Upper lobe of right lung (tissue), 1 donor: Measurements from ENCODE around the gene SFTPB. TPM values are rescaled to one million over a fixed set of nuclear protein-coding genes. Genes with fewer than 3 reads are reported as not detected.
A peak's percentile ranks its signal among the peaks of the same experiment; 100 is the strongest.

Experiments used
- ATAC-seq: fragments of 200-7000 bp; cut with Tn5 transposase; one replicate; pipeline ENCODE4 v1.9.1; 2020; ENCODE audit warnings: mild to moderate bottlenecking, moderate library complexity
- DNase-seq: peaks from one replicate; pipeline ENCODE4 v3.0.0-alpha.2; 2020
- H3K27ac ChIP-seq: fragments of 200-600 bp; one replicate; pipeline ENCODE4 v1.8.0; 2022
- H3K27me3 ChIP-seq: fragments of 200-600 bp; one replicate; pipeline ENCODE4 v1.8.0; 2022; ENCODE audit warnings: mild to moderate bottlenecking
- H3K36me3 ChIP-seq: fragments of 200-600 bp; one replicate; pipeline ENCODE4 v1.8.0; 2022
- H3K4me1 ChIP-seq: fragments of 200-600 bp; one replicate; pipeline ENCODE4 v1.8.0; 2022
- H3K4me3 ChIP-seq: fragments of 200-600 bp; one replicate; pipeline ENCODE4 v1.8.0; 2022; ENCODE audit warnings: mild to moderate bottlenecking
- H3K9me3 ChIP-seq: fragments of 200-600 bp; one replicate; pipeline ENCODE4 v1.8.0; 2022
- intact Hi-C: fragments of 100-400 bp; cut with DNase I; formaldehyde crosslinking; loops from one replicate; pipeline ENCODE4 v1.11.0; 2022
- total RNA-seq: library from RNA; stranded (reverse); fragmentation: NEBNext Ultra II Directional; extraction: Animal tissue kit (Norgen Biotek cat#: 25700); gene quantifications from one replicate; pipeline ENCODE4 v1.2.1, GENCODE V29; 2021
- TF ChIP-seq, protein P1 (sequence below): fragments of 200-600 bp; IDR thresholded peaks from one replicate; pipeline ENCODE4 v1.8.0; 2022; ENCODE audit warnings: antibody characterized with exemption
- donor health status: DM: no; HTN: yes; CAD: no; lungs with severe emphysema.

Gene SFTPB
- total RNA-seq, 1 donor from 2014 or later = 14,872 TPM

DNA sequence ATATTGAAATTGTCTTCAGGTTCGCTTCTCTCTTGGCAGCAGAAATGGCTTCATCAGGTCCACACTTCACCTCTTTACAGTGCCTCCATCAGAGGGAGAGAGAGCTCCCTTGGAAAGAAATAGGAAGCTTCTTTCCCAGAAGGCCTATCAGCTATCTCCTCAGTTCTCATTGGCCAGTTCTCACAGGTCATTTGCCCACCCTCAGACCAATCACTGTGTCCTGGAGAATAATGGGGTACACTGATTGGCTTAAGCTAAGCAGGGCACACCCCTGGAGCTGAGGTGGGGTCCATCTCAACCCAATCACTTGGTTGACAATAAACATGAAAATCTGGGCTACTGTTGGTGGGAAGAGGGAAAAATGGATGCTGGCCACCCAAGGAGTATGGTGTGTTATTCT, 31.3 kb upstream of the SFTPB start:
- H3K4me1 ChIP-seq = peaks cover 4% of the 10 kb centered on the region
- no peaks in the 10 kb centered on the region for H3K36me3 ChIP-seq
- no peak overlapping the region for H3K27ac ChIP-seq
- no peak for ATAC-seq
- intact Hi-C loops = no loop called here
- H3K4me3 ChIP-seq = no peak overlapping the region
- H3K9me3 ChIP-seq = no peaks in the 10 kb centered on the region
- TF ChIP-seq, protein P1, sequence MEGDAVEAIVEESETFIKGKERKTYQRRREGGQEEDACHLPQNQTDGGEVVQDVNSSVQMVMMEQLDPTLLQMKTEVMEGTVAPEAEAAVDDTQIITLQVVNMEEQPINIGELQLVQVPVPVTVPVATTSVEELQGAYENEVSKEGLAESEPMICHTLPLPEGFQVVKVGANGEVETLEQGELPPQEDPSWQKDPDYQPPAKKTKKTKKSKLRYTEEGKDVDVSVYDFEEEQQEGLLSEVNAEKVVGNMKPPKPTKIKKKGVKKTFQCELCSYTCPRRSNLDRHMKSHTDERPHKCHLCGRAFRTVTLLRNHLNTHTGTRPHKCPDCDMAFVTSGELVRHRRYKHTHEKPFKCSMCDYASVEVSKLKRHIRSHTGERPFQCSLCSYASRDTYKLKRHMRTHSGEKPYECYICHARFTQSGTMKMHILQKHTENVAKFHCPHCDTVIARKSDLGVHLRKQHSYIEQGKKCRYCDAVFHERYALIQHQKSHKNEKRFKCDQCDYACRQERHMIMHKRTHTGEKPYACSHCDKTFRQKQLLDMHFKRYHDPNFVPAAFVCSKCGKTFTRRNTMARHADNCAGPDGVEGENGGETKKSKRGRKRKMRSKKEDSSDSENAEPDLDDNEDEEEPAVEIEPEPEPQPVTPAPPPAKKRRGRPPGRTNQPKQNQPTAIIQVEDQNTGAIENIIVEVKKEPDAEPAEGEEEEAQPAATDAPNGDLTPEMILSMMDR = no peak
- H3K27me3 ChIP-seq = no peaks in the 10 kb centered on the region
- no peak for DNase-seq

DNA sequence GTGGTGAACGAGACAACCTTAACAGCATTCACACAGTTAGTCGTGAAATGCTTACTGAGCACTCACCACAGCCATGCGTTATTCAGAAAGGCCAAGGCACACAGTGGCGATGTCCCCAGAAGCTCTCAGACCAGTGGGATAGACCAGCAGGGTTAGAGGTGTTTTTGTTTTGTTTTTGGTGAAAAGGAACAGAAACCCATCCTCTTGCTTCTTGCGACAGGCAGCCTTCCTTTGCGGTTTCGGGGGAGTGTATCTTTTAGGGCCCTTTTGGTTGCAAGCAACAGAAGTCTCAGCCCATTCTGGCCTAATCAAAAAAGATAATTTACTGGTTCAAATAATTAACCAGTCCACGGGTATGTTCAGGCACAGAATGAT, 30.9 kb upstream of the SFTPB start:
- Histone ChIP-seq H3K36me3 (no peaks in the 10 kb centered on the region), H3K27me3 (no peaks in the 10 kb centered on the region), H3K9me3 (no peaks in the 10 kb centered on the region), H3K27ac (no peak overlapping the region), H3K4me1 (no peaks in the 10 kb centered on the region), H3K4me3 (no peak overlapping the region)
- TF ChIP-seq, protein P1 = no peak
- DNase-seq = no peak
- ATAC-seq = peak; percentile 6
- intact Hi-C loops = no loop called here

DNA sequence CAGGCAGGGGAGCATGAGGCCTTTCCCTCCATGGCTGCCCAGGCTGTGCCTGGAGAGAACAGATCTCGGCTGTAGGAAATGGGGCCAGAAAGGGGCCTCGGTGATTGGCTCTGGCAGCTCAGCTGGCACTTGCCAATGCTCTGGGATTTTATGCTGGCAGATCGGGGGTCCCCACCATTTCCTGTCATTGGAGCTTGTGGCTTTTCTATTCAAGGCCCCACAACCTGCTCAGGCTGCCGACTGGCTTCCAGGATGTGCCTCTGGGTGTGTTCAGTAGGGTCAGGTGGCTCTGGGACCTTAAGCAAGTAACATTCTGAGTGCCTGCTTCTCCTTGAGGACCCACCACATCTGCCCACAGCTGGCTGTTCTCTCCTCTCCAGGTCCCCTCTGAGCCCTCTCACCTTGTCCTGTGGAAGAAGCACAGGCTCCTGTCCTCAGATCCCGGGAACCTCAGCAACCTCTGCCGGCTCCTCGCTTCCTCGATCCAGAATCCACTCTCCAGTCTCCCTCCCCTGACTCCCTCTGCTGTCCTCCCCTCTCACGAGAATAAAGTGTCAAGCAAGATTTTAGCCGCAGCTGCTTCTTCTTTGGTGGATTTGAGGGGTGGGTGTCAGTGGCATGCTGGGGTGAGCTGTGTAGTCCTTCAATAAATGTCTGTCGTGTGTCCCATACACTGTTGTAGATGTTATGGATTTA, 30.3 kb upstream of the SFTPB start:
- H3K9me3 ChIP-seq = no peaks in the 10 kb centered on the region
- DNase-seq = no peak
- H3K27me3 ChIP-seq = no peaks in the 10 kb centered on the region
- TF ChIP-seq, protein P1 = no peak
- intact Hi-C loops = no loop called here
- H3K4me3 ChIP-seq = no peak overlapping the region
- H3K36me3 ChIP-seq = no peaks in the 10 kb centered on the region
- H3K4me1 ChIP-seq = no peaks in the 10 kb centered on the region
- no peak overlapping the region for H3K27ac ChIP-seq
- no peak for ATAC-seq

DNA sequence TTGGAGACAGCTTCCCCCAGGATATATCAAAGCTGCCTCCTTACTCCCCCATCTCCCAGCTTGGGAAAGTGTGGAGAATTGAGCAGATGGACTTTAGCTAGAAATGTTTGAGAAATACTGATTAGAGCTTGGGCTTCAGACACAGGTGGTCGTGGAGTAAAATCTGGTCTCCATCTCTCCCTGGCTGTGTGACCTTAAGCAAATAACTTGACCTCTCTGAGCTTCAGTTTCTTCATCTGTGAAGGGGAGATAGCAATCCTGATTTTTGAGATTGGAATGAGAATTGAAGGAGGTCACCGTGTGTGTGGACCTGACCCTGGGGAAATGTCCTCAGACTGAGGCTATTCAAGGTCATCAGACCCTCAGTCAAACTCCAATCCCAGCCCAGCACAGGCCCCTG, 29.7 kb upstream of the SFTPB start:
- DNase-seq = no peak
- no peak for ATAC-seq
- no peak overlapping the region for H3K4me3 ChIP-seq
- H3K27me3 ChIP-seq = no peaks in the 10 kb centered on the region
- TF ChIP-seq, protein P1 = no peak
- no peaks in the 10 kb centered on the region for H3K9me3 ChIP-seq
- intact Hi-C loops = no loop called here
- no peaks in the 10 kb centered on the region for H3K36me3 ChIP-seq
- no peaks in the 10 kb centered on the region for H3K4me1 ChIP-seq
- H3K27ac ChIP-seq = no peak overlapping the region

DNA sequence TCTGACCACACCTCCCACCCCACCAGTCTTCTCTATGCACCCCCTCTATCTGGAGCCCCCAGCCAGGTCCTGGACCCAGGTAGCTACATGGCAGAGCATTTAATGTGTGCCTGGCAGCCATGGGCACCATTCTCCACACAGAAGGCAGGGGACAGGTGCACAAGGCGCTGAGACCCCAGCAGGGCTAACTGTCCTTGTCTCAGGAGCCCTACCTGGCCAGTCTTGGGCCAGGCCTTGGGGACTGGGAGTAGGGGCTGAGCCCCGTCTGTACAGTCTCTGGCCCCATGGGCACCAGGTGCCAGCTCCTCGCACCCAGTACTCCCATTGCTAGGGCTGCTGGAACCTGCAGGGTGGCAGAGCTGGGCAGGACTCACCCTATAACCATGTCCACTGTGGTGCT, 29.1 kb upstream of the SFTPB start:
- Histone ChIP-seq H3K27ac (no peak overlapping the region), H3K9me3 (no peaks in the 10 kb centered on the region), H3K36me3 (no peaks in the 10 kb centered on the region), H3K4me3 (no peak overlapping the region), H3K27me3 (no peaks in the 10 kb centered on the region), H3K4me1 (no peaks in the 10 kb centered on the region)
- no peak for DNase-seq
- ATAC-seq = no peak
- intact Hi-C loops = no loop called here
- TF ChIP-seq, protein P1 = no peak
